Measurements from ENCODE around the gene RNFT1. TPM values are rescaled to one million over a fixed set of nuclear protein-coding genes. Genes with fewer than 3 reads are reported as not detected.
"Not testable (repeated sequence)": the region's sequence is repeated elsewhere in the genome, so short reads cannot be mapped to it uniquely, and the experiment has no call there.

The RNFT1 gene
- total RNA-seq, 1 experiment from 2014 or later = 18.1 TPM

GRCh38 chr17:59950049-59950448 is 14.5 kb downstream of the RNFT1 start:
- H3K27ac ChIP-seq (ENCODE audit: low read length) = no peak overlapping the region
- no peak for DNase-seq
- H3K9ac ChIP-seq (ENCODE audit: low read length) = no peak overlapping the region
- no peaks in the 10 kb centered on the region for H3F3A ChIP-seq (ENCODE audit: low read length, unreplicated experiment)
- H3K4me2 ChIP-seq (ENCODE audit: low read length) = no peak overlapping the region
- no peaks in the 10 kb centered on the region for H3K9me3 ChIP-seq (ENCODE audit: low read length)
- ChIA-PET POLR2A (ENCODE audit: unreplicated experiment) (no interaction called here), CTCF (no interaction called here)
- no peak for ATAC-seq
- intact Hi-C loops (cut with micrococcal nuclease) = no loop called here
- TF ChIP-seq CTCF (conservative IDR thresholded peaks at IDR 0.05; ENCODE audit: low read depth, low read length) = no peak
- H3K36me3 ChIP-seq (ENCODE audit: low read depth, low read length) = peaks cover 21% of the 10 kb centered on the region
- BruUV-seq (replicated peaks) = no TSS peak
- H3K9me2 ChIP-seq (replicated peaks; ENCODE audit: low read length) = no peaks in the 10 kb centered on the region
- H2AFZ ChIP-seq (ENCODE audit: low read length) = no peak overlapping the region
- H3K27me3 ChIP-seq (ENCODE audit: low read length) = no peaks in the 10 kb centered on the region
- H3K4me3 ChIP-seq (ENCODE audit: low read length) = no peak overlapping the region
- no peaks in the 10 kb centered on the region for H3K4me1 ChIP-seq (ENCODE audit: insufficient read depth, low read length)
- no peaks in the 10 kb centered on the region for H3K79me2 ChIP-seq (ENCODE audit: low read length)
- H4K20me1 ChIP-seq (ENCODE audit: low read length) = no peaks in the 10 kb centered on the region

GRCh38 chr17:59947310-59947709 is 17.2 kb downstream of the RNFT1 start:
- CTCF ChIA-PET; H3K4me3 ChIP-seq (ENCODE audit: low read length); H3K9me3 ChIP-seq (ENCODE audit: low read length); H3K9me2 ChIP-seq (replicated peaks; ENCODE audit: low read length); H3K9ac ChIP-seq (ENCODE audit: low read length); ATAC-seq; BruUV-seq (replicated peaks); H3K4me1 ChIP-seq (ENCODE audit: insufficient read depth, low read length); H3K27me3 ChIP-seq (ENCODE audit: low read length); H3K79me2 ChIP-seq (ENCODE audit: low read length); H3F3A ChIP-seq (ENCODE audit: low read length, unreplicated experiment); H2AFZ ChIP-seq (ENCODE audit: low read length); intact Hi-C loops (cut with micrococcal nuclease); H3K4me2 ChIP-seq (ENCODE audit: low read length); H4K20me1 ChIP-seq (ENCODE audit: low read length); DNase-seq; H3K27ac ChIP-seq (ENCODE audit: low read length): not testable (repeated sequence)
- peaks cover 33% of the 10 kb centered on the region for H3K36me3 ChIP-seq (ENCODE audit: low read depth, low read length)
- POLR2A ChIA-PET (ENCODE audit: unreplicated experiment) = interaction anchor here (0.7 kb wide), 1 partner anchor 515 kb away, joined by 3 read pairs; no protein-coding TSS in a partner anchor

GRCh38 chr17:59946433-59946832 is 18.1 kb downstream of the RNFT1 start:
- H3K9ac ChIP-seq (ENCODE audit: low read length); H3K9me2 ChIP-seq (replicated peaks; ENCODE audit: low read length); POLR2A ChIA-PET (ENCODE audit: unreplicated experiment); CTCF ChIA-PET; H3F3A ChIP-seq (ENCODE audit: low read length, unreplicated experiment); intact Hi-C loops (cut with micrococcal nuclease); H2AFZ ChIP-seq (ENCODE audit: low read length); DNase-seq; BruUV-seq (replicated peaks); H3K4me2 ChIP-seq (ENCODE audit: low read length); H3K4me3 ChIP-seq (ENCODE audit: low read length); H3K4me1 ChIP-seq (ENCODE audit: insufficient read depth, low read length); H3K27me3 ChIP-seq (ENCODE audit: low read length); H3K27ac ChIP-seq (ENCODE audit: low read length); ATAC-seq; H4K20me1 ChIP-seq (ENCODE audit: low read length); H3K9me3 ChIP-seq (ENCODE audit: low read length); H3K79me2 ChIP-seq (ENCODE audit: low read length): not testable (repeated sequence)
- peaks cover 37% of the 10 kb centered on the region for H3K36me3 ChIP-seq (ENCODE audit: low read depth, low read length)

GRCh38 chr17:59941131-59941530 is 23.4 kb downstream of the RNFT1 start:
- Histone ChIP-seq H3K36me3 (ENCODE audit: low read depth, low read length) (peaks cover 37% of the 10 kb centered on the region), H2AFZ (ENCODE audit: low read length) (no peak overlapping the region), H3K4me3 (ENCODE audit: low read length) (no peak overlapping the region), H3K9me3 (ENCODE audit: low read length) (no peaks in the 10 kb centered on the region), H3K27ac (ENCODE audit: low read length) (peak overlapping the region; percentile 13; the same call in 1 of the 2 replicates), H4K20me1 (ENCODE audit: low read length) (no peaks in the 10 kb centered on the region), H3K4me2 (ENCODE audit: low read length) (no peak overlapping the region), H3K9me2 (replicated peaks; ENCODE audit: low read length) (no peaks in the 10 kb centered on the region), H3K4me1 (ENCODE audit: insufficient read depth, low read length) (peaks cover 9% of the 10 kb centered on the region; the same call in 1 of the 2 replicates), H3K9ac (ENCODE audit: low read length) (no peak overlapping the region), H3F3A (ENCODE audit: low read length, unreplicated experiment) (no peaks in the 10 kb centered on the region), H3K79me2 (ENCODE audit: low read length) (no peaks in the 10 kb centered on the region), H3K27me3 (ENCODE audit: low read length) (no peaks in the 10 kb centered on the region)
- TF ChIP-seq EZH2phosphoT487 (IDR thresholded peaks at IDR 0.05; ENCODE audit: borderline replicate concordance, low read length) = no peak
- no peak for TF ChIP-seq EZH2 (IDR thresholded peaks at IDR 0.05; ENCODE audit: low read length, unreplicated experiment)
- TF ChIP-seq CTCF (conservative IDR thresholded peaks at IDR 0.05; ENCODE audit: low read depth, low read length) = no peak
- no TSS peak for BruUV-seq (replicated peaks)
- no peak for ATAC-seq
- intact Hi-C loops (cut with micrococcal nuclease) = no loop called here
- ChIA-PET POLR2A (ENCODE audit: unreplicated experiment) (interaction anchor here (0.7 kb wide), 1 partner anchor 933 kb away, joined by 11 read pairs; no protein-coding TSS in a partner anchor), CTCF (no interaction called here)
- DNase-seq = no peak

GRCh38 chr17:59940697-59941096 is 23.8 kb downstream of the RNFT1 start:
- H3K4me1 ChIP-seq (ENCODE audit: insufficient read depth, low read length); H2AFZ ChIP-seq (ENCODE audit: low read length); H3K4me2 ChIP-seq (ENCODE audit: low read length); BruUV-seq (replicated peaks); CTCF ChIA-PET; H4K20me1 ChIP-seq (ENCODE audit: low read length); H3K9me2 ChIP-seq (replicated peaks; ENCODE audit: low read length); H3K9ac ChIP-seq (ENCODE audit: low read length); H3K79me2 ChIP-seq (ENCODE audit: low read length); ATAC-seq; H3K27me3 ChIP-seq (ENCODE audit: low read length); H3K4me3 ChIP-seq (ENCODE audit: low read length); intact Hi-C loops (cut with micrococcal nuclease); H3F3A ChIP-seq (ENCODE audit: low read length, unreplicated experiment); H3K9me3 ChIP-seq (ENCODE audit: low read length): not testable (repeated sequence)
- POLR2A ChIA-PET (ENCODE audit: unreplicated experiment) = interaction anchor here (0.7 kb wide), 1 partner anchor 934 kb away, joined by 11 read pairs; no protein-coding TSS in a partner anchor
- Histone ChIP-seq H3K27ac (ENCODE audit: low read length) (peak overlapping the region; percentile 13; the same call in 1 of the 2 replicates), H3K36me3 (ENCODE audit: low read depth, low read length) (peaks cover 38% of the 10 kb centered on the region)
- peak; percentile 75 for DNase-seq
